HepG2 (cell line): ENCODE results near the gene CEACAM16. TPM values are rescaled to one million over a fixed set of nuclear protein-coding genes. Genes with fewer than 3 reads are reported as not detected.

ENCODE experiments used
- DZIP1 ChIP-seq: sonication (generic); formaldehyde crosslinking; IDR thresholded peaks from 2 replicates; pipeline ENCODE4 v1.5.0; 2020; ENCODE audit warnings: mild to moderate bottlenecking, missing genetic modification reagents
- MXD4 ChIP-seq: IDR thresholded peaks from 2 replicates; pipeline ENCODE4 v1.6.1; 2016; ENCODE audit warnings: mild to moderate bottlenecking, missing biosample characterization, missing genetic modification reagents
- NR1H2 ChIP-seq: sonication (generic); formaldehyde crosslinking; IDR thresholded peaks from 2 replicates; pipeline ENCODE4 v1.8.1; 2022; ENCODE audit warnings: low read depth, missing genetic modification reagents, borderline replicate concordance
- NR3C1 ChIP-seq: sonication (generic); formaldehyde crosslinking; IDR thresholded peaks from 2 replicates; pipeline ENCODE4 v1.4.0; 2020; ENCODE audit warnings: missing genetic modification reagents
- PAXIP1 ChIP-seq: sonication (generic); formaldehyde crosslinking; conservative IDR thresholded peaks from 2 replicates; pipeline ENCODE4 v1.4.0; 2020; ENCODE audit warnings: mild to moderate bottlenecking, missing genetic modification reagents, moderate library complexity
- SAFB2 ChIP-seq: sonication (generic); formaldehyde crosslinking; IDR thresholded peaks from 2 replicates; pipeline ENCODE4 v1.5.1; 2020; ENCODE audit warnings: missing genetic modification reagents, low read depth, mild to moderate bottlenecking, borderline replicate concordance
- UBTF ChIP-seq: sonication (generic); formaldehyde crosslinking; IDR thresholded peaks from 2 replicates; pipeline ENCODE4 v1.4.0; 2020; ENCODE audit warnings: mild to moderate bottlenecking, missing genetic modification reagents
- ZNF253 ChIP-seq: sonication (generic); formaldehyde crosslinking; IDR thresholded peaks from 2 replicates; pipeline ENCODE4 v1.8.0; 2022; ENCODE audit warnings: mild to moderate bottlenecking, missing genetic modification reagents, borderline replicate concordance
- ZNF569 ChIP-seq: sonication (generic); formaldehyde crosslinking; IDR thresholded peaks from 2 replicates; pipeline ENCODE4 v1.5.0; 2020; ENCODE audit warnings: mild to moderate bottlenecking, missing genetic modification reagents, moderate library complexity, borderline replicate concordance
- ZNF704 ChIP-seq: sonication (generic); formaldehyde crosslinking; IDR thresholded peaks from 2 replicates; pipeline ENCODE4 v1.8.1; 2023; ENCODE audit warnings: mild to moderate bottlenecking, inconsistent platforms, moderate library complexity, missing genetic modification reagents, borderline replicate concordance
- ZNF777 ChIP-seq: sonication (generic); formaldehyde crosslinking; IDR thresholded peaks from 2 replicates; pipeline ENCODE4 v1.4.0; 2020; ENCODE audit warnings: missing genetic modification reagents
- ZSCAN30 ChIP-seq: sonication (generic); formaldehyde crosslinking; IDR thresholded peaks from 2 replicates; pipeline ENCODE4 v1.5.0; 2020; ENCODE audit warnings: mild to moderate bottlenecking, missing genetic modification reagents
- polyA plus RNA-seq, 8 experiments: library from polyadenylated mRNA; depleted of rRNA in 3 of 8; stranded (reverse) in 7 of 8; unstranded in 1 of 8; fragments of >200 nt; fragmentation: Illumina TruSeq in 4 of 8; extraction: Trizol in 4 of 8; gene quantifications; 2 replicates each; pipeline versions ENCODE4 v1.2.1 to v1.2.3, GENCODE V29; 2011 to 2016; ENCODE audit warnings: low read depth in 4 of 8, missing spikeins in 1 of 8, mixed read lengths in 1 of 8; ENCODE audit not compliant: insufficient read depth in 1 of 8
- total RNA-seq, 5 experiments: library from RNA; depleted of rRNA; stranded (reverse); fragments of >200 nt; fragmentation: Illumina TruSeq; extraction: Trizol; gene quantifications; 2 replicates each; pipeline ENCODE4 v1.2.3, GENCODE V29; 2016; ENCODE audit warnings: low read depth in 1 of 5

The CEACAM16 gene
- total and polyA plus RNA-seq, 2 of the 13 experiments (the other 11 are each of a cell fraction or from before 2014, with no cell fraction given): not detected

GRCh38 chr19:44740351-44740824, 41.4 kb downstream of the CEACAM16 start (continued):
- TF ChIP-seq UBTF (no peak), DZIP1 (CRISPR knock-in tag) (no peak), MXD4 (CRISPR knock-in tag) (no peak), ZNF569 (no peak), SAFB2 (no peak), ZNF777 (CRISPR knock-in tag) (no peak), NR1H2 (CRISPR knock-in tag) (no peak), PAXIP1 (peak; percentile 58; the same call in 1 of the 2 replicates), ZSCAN30 (CRISPR knock-in tag) (no peak), ZNF253 (no peak), NR3C1 (CRISPR knock-in tag) (no peak), ZNF704 (CRISPR knock-in tag) (no peak)
